PFSK-1 (cell line): ENCODE measurements around the gene FBN2.

ENCODE experiments used
- FOXP2 ChIP-seq: optimal IDR thresholded peaks from 2 replicates; pipeline ENCODE3; 2011; ENCODE audit warnings: borderline replicate concordance, control low read depth, inconsistent platforms; ENCODE audit not compliant: insufficient read depth; ENCODE audit errors: extremely low read length, extremely low read depth
- POLR2AphosphoS5 ChIP-seq: IDR thresholded peaks from 2 replicates; pipeline ENCODE4 v1.6.1; 2012; ENCODE audit warnings: low read depth, mild to moderate bottlenecking, control low read depth, low read length, moderate library complexity
- REST ChIP-seq, 2 experiments: IDR thresholded peaks; 2 replicates each; pipeline versions ENCODE4 v1.6.1 to v1.8.0; 2011 to 2012; ENCODE audit warnings: low read depth in 2 of 2, low read length in 2 of 2, control low read depth in 1 of 2, inconsistent platforms in 1 of 2, mild to moderate bottlenecking in 1 of 2, moderate library complexity in 1 of 2; ENCODE audit not compliant: insufficient read depth in 1 of 2
- SIN3A ChIP-seq: IDR thresholded peaks from 2 replicates; pipeline ENCODE4 v1.6.1; 2012; ENCODE audit warnings: mild to moderate bottlenecking, low read length, moderate library complexity, borderline replicate concordance; ENCODE audit not compliant: insufficient read depth
- TAF1 ChIP-seq: IDR thresholded peaks from 2 replicates; pipeline ENCODE4 v1.6.1; 2012; ENCODE audit warnings: low read length, control low read depth, borderline replicate concordance; ENCODE audit not compliant: insufficient read depth

The FBN2 gene

DNA sequence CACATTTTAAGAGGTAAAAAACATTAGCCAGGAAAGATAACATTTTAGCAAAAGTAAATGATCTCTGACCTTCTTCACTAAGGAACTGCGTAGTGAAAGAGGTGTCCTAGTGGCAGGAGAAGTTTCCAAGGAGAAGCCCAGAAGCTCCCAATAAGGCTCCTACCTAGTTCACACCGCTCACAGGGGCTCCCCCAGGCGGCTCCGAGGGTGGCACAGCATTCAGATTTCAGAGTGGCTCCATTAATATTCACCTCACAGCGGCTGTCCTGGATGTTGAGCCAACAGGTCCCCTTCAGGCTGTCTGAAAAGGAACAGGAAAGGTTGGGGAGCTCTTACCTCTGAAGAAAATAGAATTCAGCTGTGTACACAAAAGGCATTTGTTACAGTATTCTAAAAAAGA is 187.3 kb downstream of the FBN2 start:
- no peak for TF ChIP-seq FOXP2
- TF ChIP-seq REST (IDR thresholded peaks at IDR 0.05; ENCODE audit: insufficient read depth in 1 of 2, low read depth in 2 of 2, low read length in 2 of 2) = no peak
- no peak for TF ChIP-seq POLR2AphosphoS5
- TF ChIP-seq SIN3A = no peak
- no peak for TF ChIP-seq TAF1

DNA sequence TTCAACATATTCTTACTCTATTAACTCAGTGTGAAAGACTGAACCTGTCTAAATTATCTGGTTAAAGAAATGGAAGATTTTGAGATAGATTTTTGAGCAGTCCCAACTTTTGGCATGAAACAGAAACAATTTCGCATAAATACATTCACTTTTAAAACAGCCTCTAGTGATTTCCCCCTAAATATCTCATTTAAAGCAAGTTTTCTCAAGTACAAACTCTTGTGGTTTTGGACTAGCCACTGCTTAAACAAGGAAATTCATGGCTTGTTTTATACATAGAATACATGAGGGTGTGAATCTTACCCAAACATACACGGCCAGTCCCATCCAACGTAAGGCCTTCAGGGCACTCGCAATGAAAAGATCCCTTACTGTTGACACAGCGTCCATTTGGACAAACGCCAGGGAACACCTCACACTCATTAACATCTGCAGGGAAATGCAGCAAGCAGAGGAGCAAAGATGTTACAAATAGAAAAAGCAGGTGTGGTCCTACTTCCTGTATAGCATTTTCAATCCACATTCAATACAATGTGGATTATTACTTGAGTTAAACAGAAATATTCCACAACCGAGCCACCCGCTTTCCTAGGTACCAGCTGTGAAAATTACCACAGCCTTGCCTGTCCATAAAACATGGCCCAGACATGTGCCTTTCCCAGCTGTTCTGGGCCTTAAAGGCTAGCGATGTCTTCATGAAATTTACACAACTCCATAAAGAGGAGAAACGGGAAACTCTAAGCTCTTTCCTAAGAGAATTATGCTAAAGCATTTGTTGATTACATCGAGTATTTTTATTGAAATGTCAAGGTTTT is 188.8 kb downstream of the FBN2 start:
- TF ChIP-seq SIN3A (no peak), REST (IDR thresholded peaks at IDR 0.05; ENCODE audit: insufficient read depth in 1 of 2, low read depth in 2 of 2, low read length in 2 of 2) (no peak), POLR2AphosphoS5 (no peak), FOXP2 (no peak), TAF1 (no peak)

- TF ChIP-seq SIN3A (no peak), FOXP2 (no peak), POLR2AphosphoS5 (no peak), TAF1 (no peak), REST (IDR thresholded peaks at IDR 0.05; ENCODE audit: insufficient read depth in 1 of 2, low read depth in 2 of 2, low read length in 2 of 2) (no peak)
These were observed 192.0 kb downstream of the FBN2 start for GRCh38 chr5:128346038-128346437.

GRCh38 chr5:128345247-128345646 is 192.8 kb downstream of the FBN2 start:
- TF ChIP-seq SIN3A = no peak
- no peak for TF ChIP-seq REST (IDR thresholded peaks at IDR 0.05; ENCODE audit: insufficient read depth in 1 of 2, low read depth in 2 of 2, low read length in 2 of 2)
- TF ChIP-seq TAF1 = no peak
